H9 (cell line): Measurements from ENCODE around the gene WDR64. TPM values are rescaled to one million over a fixed set of nuclear protein-coding genes. Genes with fewer than 3 reads are reported as not detected.

Experiments used
- DNase-seq: peaks from one replicate; pipeline ENCODE4 v3.0.0-alpha.2; 2017
- H2AFZ ChIP-seq: one replicate; pipeline ENCODE4 v1.6.1; 2013; ENCODE audit warnings: mild to moderate bottlenecking, low read length, control low read depth, moderate library complexity
- H2AK5ac ChIP-seq: 2 replicates; pipeline ENCODE4 v1.6.1; 2013; ENCODE audit warnings: low read length, control low read depth, mixed read lengths; ENCODE audit not compliant: insufficient read length
- H2BK120ac ChIP-seq: one replicate; pipeline ENCODE4 v1.6.1; 2013; ENCODE audit warnings: low read depth, mild to moderate bottlenecking, low read length, control low read depth, inconsistent platforms; ENCODE audit not compliant: poor library complexity, severe bottlenecking
- H2BK12ac ChIP-seq: 2 replicates; pipeline ENCODE4 v1.6.1; 2013; ENCODE audit warnings: low read length, control low read depth, mixed read lengths, low read depth; ENCODE audit not compliant: insufficient read length
- H2BK15ac ChIP-seq: 2 replicates; pipeline ENCODE4 v1.6.1; 2013; ENCODE audit warnings: low read depth, low read length, control low read depth
- H2BK20ac ChIP-seq: one replicate; pipeline ENCODE4 v1.6.1; 2013; ENCODE audit warnings: low read depth, mild to moderate bottlenecking, low read length, control low read depth, inconsistent platforms; ENCODE audit not compliant: poor library complexity, severe bottlenecking
- H2BK5ac ChIP-seq: 2 replicates; pipeline ENCODE4 v1.6.1; 2013; ENCODE audit warnings: low read length, control low read depth, mixed read lengths; ENCODE audit not compliant: insufficient read length
- H3K14ac ChIP-seq: 2 replicates; pipeline ENCODE4 v1.6.1; 2013; ENCODE audit warnings: low read length, control low read depth; ENCODE audit not compliant: insufficient read depth
- H3K18ac ChIP-seq: 2 replicates; pipeline ENCODE4 v1.6.1; 2013; ENCODE audit warnings: low read depth, mild to moderate bottlenecking, mixed read lengths, low read length, control low read depth; ENCODE audit not compliant: insufficient read length
- H3K23ac ChIP-seq: 2 replicates; pipeline ENCODE4 v1.6.1; 2013; ENCODE audit warnings: low read length, control low read depth, mixed read lengths, low read depth; ENCODE audit not compliant: insufficient read length
- H3K23me2 ChIP-seq: 2 replicates; pipeline ENCODE4 v1.6.1; 2013; ENCODE audit warnings: low read depth, mild to moderate bottlenecking, mixed read lengths, low read length, control low read depth; ENCODE audit not compliant: insufficient read length, poor library complexity, severe bottlenecking
- H3K27ac ChIP-seq: 2 replicates; pipeline ENCODE4 v1.5.1; 2013; ENCODE audit warnings: low read length, control low read depth, mixed read lengths, low read depth; ENCODE audit not compliant: insufficient read length
- H3K27me3 ChIP-seq: 2 replicates; pipeline ENCODE4 v1.6.1; 2013; ENCODE audit warnings: low read length, control low read depth, inconsistent platforms; ENCODE audit not compliant: insufficient read depth
- H3K4ac ChIP-seq: 2 replicates; pipeline ENCODE4 v1.6.1; 2013; ENCODE audit warnings: low read depth, mild to moderate bottlenecking, control low read depth, inconsistent platforms, low read length, moderate library complexity
- H3K4me1 ChIP-seq: 2 replicates; pipeline ENCODE4 v1.6.1; 2013; ENCODE audit warnings: low read length, control low read depth, inconsistent platforms; ENCODE audit not compliant: insufficient read depth
- H3K4me2 ChIP-seq: 2 replicates; pipeline ENCODE4 v1.6.1; 2013; ENCODE audit warnings: low read length, control low read depth, mixed read lengths; ENCODE audit not compliant: insufficient read length, insufficient read depth
- H3K56ac ChIP-seq: 2 replicates; pipeline ENCODE4 v1.6.1; 2013; ENCODE audit warnings: low read depth, mild to moderate bottlenecking, mixed read lengths, low read length, control low read depth; ENCODE audit not compliant: insufficient read length
- H3K79me1 ChIP-seq: 2 replicates; pipeline ENCODE4 v1.6.1; 2013; ENCODE audit warnings: low read depth, mild to moderate bottlenecking, moderate library complexity, low read length, control low read depth, inconsistent platforms; ENCODE audit not compliant: insufficient read depth, poor library complexity, severe bottlenecking
- H3K79me2 ChIP-seq: 2 replicates; pipeline ENCODE4 v1.6.1; 2013; ENCODE audit warnings: low read length, control low read depth, inconsistent platforms; ENCODE audit not compliant: insufficient read depth
- H3K9ac ChIP-seq: 2 replicates; pipeline ENCODE4 v1.6.1; 2013; ENCODE audit warnings: low read length, control low read depth, mixed read lengths; ENCODE audit not compliant: insufficient read length; ENCODE audit errors: extremely low read depth
- H3K9me3 ChIP-seq: one replicate; pipeline ENCODE4 v1.6.1; 2013; ENCODE audit warnings: low read depth, low read length, inconsistent platforms; ENCODE audit not compliant: control insufficient read depth
- H3T11ph ChIP-seq: one replicate; pipeline ENCODE4 v1.6.1; 2013; ENCODE audit warnings: mild to moderate bottlenecking, low read length, control low read depth, inconsistent platforms
- H4K20me1 ChIP-seq: one replicate; pipeline ENCODE4 v1.6.1; 2013; ENCODE audit not compliant: control insufficient read depth, insufficient read length, insufficient read depth
- H4K5ac ChIP-seq: 2 replicates; pipeline ENCODE4 v1.6.1; 2013; ENCODE audit warnings: low read depth, mild to moderate bottlenecking, mixed read lengths, low read length, control low read depth; ENCODE audit not compliant: insufficient read length
- H4K8ac ChIP-seq: replicated peaks from 2 replicates; pipeline ENCODE4 v1.6.1; 2013; ENCODE audit warnings: low read length, control low read depth, mixed read lengths, low read depth; ENCODE audit not compliant: insufficient read length
- H4K91ac ChIP-seq: 2 replicates; pipeline ENCODE4 v1.6.1; 2013; ENCODE audit warnings: low read depth, mild to moderate bottlenecking, moderate library complexity, mixed read lengths, low read length, control low read depth; ENCODE audit not compliant: insufficient read length
- H3K27ac Mint-ChIP-seq, 3 experiments: 2 replicates in 2 of 3; 3 replicates in 1 of 3; pipeline ENCODE4 v1.8.0; 2020 to 2021; ENCODE audit warnings: mixed read lengths in 3 of 3, mild to moderate bottlenecking in 1 of 3, moderate library complexity in 1 of 3
- H3K27me3 Mint-ChIP-seq: 2 replicates; pipeline ENCODE4 v1.8.0; 2021; ENCODE audit warnings: low read depth, mild to moderate bottlenecking, moderate library complexity, mixed read lengths
- H3K36me3 Mint-ChIP-seq, 3 experiments: 2 replicates in 2 of 3; 3 replicates in 1 of 3; pipeline ENCODE4 v1.8.0; 2020 to 2021; ENCODE audit warnings: low read depth in 3 of 3, mixed read lengths in 3 of 3; ENCODE audit not compliant: insufficient read depth in 1 of 3
- H3K4me1 Mint-ChIP-seq, 2 experiments: 2 replicates each; pipeline ENCODE4 v1.8.0; 2020; ENCODE audit warnings: mixed read lengths in 2 of 2
- H3K4me3 Mint-ChIP-seq, 2 experiments: 2 replicates in 1 of 2; 3 replicates in 1 of 2; pipeline ENCODE4 v1.8.0; 2020 to 2021; ENCODE audit warnings: mild to moderate bottlenecking in 2 of 2, mixed read lengths in 2 of 2, moderate library complexity in 1 of 2
- H3K9me3 Mint-ChIP-seq, 2 experiments: 2 replicates in 1 of 2; 3 replicates in 1 of 2; pipeline ENCODE4 v1.8.0; 2020; ENCODE audit warnings: mild to moderate bottlenecking in 2 of 2, mixed read lengths in 2 of 2, moderate library complexity in 1 of 2
- CTCF ChIP-seq: fragments of 200-600 bp; sonication (generic); conservative IDR thresholded peaks from 3 replicates; pipeline ENCODE4 v1.8.0; 2021; ENCODE audit warnings: antibody characterized with exemption, mild to moderate bottlenecking
- WGBS: extraction: QIAGEN DNeasy Blood & Tissue Kit; methylation state at CpG from one replicate; pipeline ENCODE4 v1.1.7; 2013; ENCODE audit warnings: missing lambda C conversion rate, low lambda C conversion rate, mixed read lengths; ENCODE audit not compliant: insufficient read length; ENCODE audit errors: extremely low coverage; 5-methylcytosine and 5-hydroxymethylcytosine counted together
- long read RNA-seq: library from polyadenylated mRNA; unstranded; transcript quantifications from one replicate; pipeline ENCODE4 v2.0.0, GENCODE V29; 2020
- total RNA-seq: library from RNA; stranded (reverse); gene quantifications from 2 replicates; pipeline ENCODE4 v1.2.1, GENCODE V29; 2021

Gene WDR64
- not detected in 2 replicates for total RNA-seq
- long read RNA-seq = 0 reads

GRCh38 chr1:241652012-241652411, at the start of gene WDR64:
Gene WDR64, plus strand, starts transcription at chr1:241652281. Its CDS starts 204 bp downstream, at chr1:241652485.
- Histone ChIP-seq H3T11ph (no peak within 1 kb of the TSS), H3K56ac (no peak within 1 kb of the TSS), H2BK20ac (no peak within 1 kb of the TSS), H3K4ac (no peak within 1 kb of the TSS), H3K23me2 (no peaks in the 10 kb centered on the region), H2BK120ac (no peak within 1 kb of the TSS), H3K23ac (no peak within 1 kb of the TSS), H3K18ac (no peak within 1 kb of the TSS), H3K79me2 (no peaks in the 10 kb centered on the region), H4K5ac (no peak within 1 kb of the TSS), H3K9me3 (no peaks in the 10 kb centered on the region), H2BK15ac (no peak within 1 kb of the TSS), H2AFZ (no peak within 1 kb of the TSS), H4K20me1 (no peaks in the 10 kb centered on the region), H3K27ac (no peak within 1 kb of the TSS), H3K4me1 (no peaks in the 10 kb centered on the region), H4K91ac (no peak within 1 kb of the TSS), H2BK12ac (no peak within 1 kb of the TSS), H3K14ac (no peak within 1 kb of the TSS), H2BK5ac (no peak within 1 kb of the TSS), H2AK5ac (no peak within 1 kb of the TSS), H3K79me1 (no peaks in the 10 kb centered on the region), H3K4me2 (no peak within 1 kb of the TSS), H3K9ac (no peak within 1 kb of the TSS), H3K27me3 (no peaks in the 10 kb centered on the region), H4K8ac (no peak within 1 kb of the TSS)
- Mint-ChIP-seq H3K36me3 (no peaks in the 10 kb centered on the region), H3K9me3 (no peaks in the 10 kb centered on the region), H3K27me3 (no peaks in the 10 kb centered on the region), H3K27ac (no peak within 1 kb of the TSS), H3K4me1 (peaks cover 0 to 3% of the 10 kb centered on the region in 2 experiments; a peak in 1 of 4 replicates), H3K4me3 (no peak within 1 kb of the TSS)
- WGBS = no CpG with 5 or more reads among the region's 4 CpGs
- no peak for DNase-seq
- TF ChIP-seq CTCF = no peak
